Activated CD4-positive, alpha-beta T cell treated with anti-CD3 and anti-CD28 coated beads, Interleukin-2, amount 50 U/mL, for 16 hours (primary cell): ENCODE measurements around the gene DLL4.
A peak's percentile ranks its signal among the peaks of the same experiment; 100 is the strongest.

Experiments
- DNase-seq: peaks from one replicate; pipeline ENCODE4 v3.0.0-alpha.2; 2020

Gene DLL4

GRCh38 chr15:40927873-40928806, 1.0 kb upstream of the DLL4 start:
- no peak for DNase-seq

DNA sequence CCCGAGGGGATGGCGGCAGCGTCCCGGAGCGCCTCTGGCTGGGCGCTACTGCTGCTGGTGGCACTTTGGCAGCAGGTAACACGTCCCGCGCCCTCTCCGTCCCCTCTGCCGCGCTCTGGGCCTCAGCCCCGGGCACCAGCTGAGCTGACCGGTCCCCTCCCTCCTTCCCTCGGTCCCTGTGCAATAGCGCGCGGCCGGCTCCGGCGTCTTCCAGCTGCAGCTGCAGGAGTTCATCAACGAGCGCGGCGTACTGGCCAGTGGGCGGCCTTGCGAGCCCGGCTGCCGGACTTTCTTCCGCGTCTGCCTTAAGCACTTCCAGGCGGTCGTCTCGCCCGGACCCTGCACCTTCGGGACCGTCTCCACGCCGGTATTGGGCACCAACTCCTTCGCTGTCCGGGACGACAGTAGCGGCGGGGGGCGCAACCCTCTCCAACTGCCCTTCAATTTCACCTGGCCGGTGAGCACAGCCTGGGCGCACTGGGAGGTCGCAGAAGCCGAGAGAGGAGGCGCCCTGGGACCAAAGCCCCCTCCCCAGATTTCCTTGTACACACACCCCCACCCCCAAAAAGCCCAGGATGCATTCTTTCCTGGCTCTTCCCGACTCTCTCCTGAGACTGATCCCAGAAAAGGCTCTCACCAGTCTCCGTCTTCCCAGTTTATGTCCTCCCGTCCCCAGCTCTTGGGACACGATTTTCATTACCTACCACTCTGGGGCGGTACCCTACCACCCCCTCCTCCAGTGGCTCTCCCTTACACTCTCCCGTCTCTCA, 705 bp downstream of the DLL4 start:
- DNase-seq: no peak

- peak; percentile 67 for DNase-seq
Measured at GRCh38 chr15:40930430-40931299, 1.5 kb downstream of the DLL4 start.

GRCh38 chr15:40931300-40932142, 2.4 kb downstream of the DLL4 start:
- no peak for DNase-seq

- no peak for DNase-seq
Measured at GRCh38 chr15:40932156-40932555, 3.0 kb downstream of the DLL4 start.

GRCh38 chr15:40932649-40933516, 3.7 kb downstream of the DLL4 start:
- DNase-seq: no peak

DNA sequence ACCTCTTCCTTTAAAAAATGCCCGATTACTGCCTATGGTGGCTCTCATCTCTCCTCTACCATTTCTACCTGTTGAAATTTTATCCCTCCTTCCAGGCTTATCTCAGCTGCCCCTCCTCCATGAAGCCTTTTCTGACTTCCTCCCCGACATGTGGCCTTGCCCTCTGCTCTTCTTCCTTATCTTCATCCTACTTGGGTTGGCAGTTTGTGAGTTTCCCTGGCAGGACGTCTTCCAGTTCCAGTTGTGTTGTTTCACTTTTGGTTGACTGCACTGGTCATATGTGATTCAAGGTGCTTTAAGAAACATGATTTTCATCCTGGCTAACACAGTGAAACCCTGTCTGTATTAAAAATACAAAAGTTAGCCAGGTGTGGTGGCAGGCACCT, 4.4 kb downstream of the DLL4 start:
- DNase-seq: no peak

DNA sequence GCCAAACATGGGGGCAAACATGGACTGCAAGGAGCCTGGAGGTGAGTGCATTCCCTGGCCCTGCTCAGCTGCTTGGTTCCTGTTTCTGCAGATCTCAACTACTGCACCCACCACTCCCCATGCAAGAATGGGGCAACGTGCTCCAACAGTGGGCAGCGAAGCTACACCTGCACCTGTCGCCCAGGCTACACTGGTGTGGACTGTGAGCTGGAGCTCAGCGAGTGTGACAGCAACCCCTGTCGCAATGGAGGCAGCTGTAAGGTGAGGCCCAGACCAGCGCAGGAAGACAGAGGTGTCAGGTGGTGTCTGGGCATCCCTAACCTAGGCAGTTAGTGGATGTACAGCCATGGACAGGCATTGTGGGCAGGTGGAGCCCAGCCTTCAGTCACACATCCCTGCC, 5.3 kb downstream of the DLL4 start:
- no peak for DNase-seq

GRCh38 chr15:40936234-40936708, 7.1 kb downstream of the DLL4 start:
- DNase-seq: no peak

GRCh38 chr15:40936709-40937666, 7.8 kb downstream of the DLL4 start:
- DNase-seq: no peak

- DNase-seq: no peak
Measured at GRCh38 chr15:40937762-40938535, 8.8 kb downstream of the DLL4 start.

DNA sequence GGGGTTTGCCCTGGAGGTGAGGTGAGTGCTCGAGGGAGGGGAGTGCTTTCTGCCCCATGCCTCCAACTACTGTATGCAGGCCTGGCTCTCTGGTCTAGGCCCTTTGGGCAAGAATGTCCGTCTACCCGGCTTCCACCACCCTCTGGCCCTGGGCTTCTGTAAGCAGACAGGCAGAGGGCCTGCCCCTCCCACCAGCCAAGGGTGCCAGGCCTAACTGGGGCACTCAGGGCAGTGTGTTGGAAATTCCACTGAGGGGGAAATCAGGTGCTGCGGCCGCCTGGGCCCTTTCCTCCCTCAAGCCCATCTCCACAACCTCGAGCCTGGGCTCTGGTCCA, 9.4 kb downstream of the DLL4 start:
- DNase-seq: no peak

DNA sequence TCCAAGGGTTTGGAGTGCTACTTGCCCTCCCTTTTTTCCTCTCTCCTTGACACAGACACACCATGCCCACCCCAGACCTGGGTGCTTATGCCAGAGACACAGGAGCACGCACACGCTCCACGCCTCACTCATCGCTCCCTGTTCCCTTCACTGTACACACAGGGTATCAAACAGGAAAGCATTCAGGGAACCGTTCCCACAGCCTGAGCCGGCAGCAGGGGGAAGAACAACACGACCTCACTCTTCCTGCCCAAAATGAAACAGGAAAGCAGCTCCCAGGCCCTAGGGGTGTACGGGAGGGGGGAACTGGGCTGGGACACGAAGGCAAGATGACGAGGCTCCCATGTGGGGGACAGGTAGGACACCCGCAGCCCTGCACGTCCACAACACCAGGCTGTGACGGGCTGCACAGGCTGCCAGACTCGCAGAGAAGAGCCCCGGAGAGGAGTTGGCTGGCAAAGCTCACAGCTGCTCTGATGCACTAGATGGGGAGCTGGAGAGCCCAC, 11.2 kb downstream of the DLL4 start:
- DNase-seq: no peak

GRCh38 chr15:40941068-40941527, 12.0 kb downstream of the DLL4 start:
- DNase-seq: no peak

DNA sequence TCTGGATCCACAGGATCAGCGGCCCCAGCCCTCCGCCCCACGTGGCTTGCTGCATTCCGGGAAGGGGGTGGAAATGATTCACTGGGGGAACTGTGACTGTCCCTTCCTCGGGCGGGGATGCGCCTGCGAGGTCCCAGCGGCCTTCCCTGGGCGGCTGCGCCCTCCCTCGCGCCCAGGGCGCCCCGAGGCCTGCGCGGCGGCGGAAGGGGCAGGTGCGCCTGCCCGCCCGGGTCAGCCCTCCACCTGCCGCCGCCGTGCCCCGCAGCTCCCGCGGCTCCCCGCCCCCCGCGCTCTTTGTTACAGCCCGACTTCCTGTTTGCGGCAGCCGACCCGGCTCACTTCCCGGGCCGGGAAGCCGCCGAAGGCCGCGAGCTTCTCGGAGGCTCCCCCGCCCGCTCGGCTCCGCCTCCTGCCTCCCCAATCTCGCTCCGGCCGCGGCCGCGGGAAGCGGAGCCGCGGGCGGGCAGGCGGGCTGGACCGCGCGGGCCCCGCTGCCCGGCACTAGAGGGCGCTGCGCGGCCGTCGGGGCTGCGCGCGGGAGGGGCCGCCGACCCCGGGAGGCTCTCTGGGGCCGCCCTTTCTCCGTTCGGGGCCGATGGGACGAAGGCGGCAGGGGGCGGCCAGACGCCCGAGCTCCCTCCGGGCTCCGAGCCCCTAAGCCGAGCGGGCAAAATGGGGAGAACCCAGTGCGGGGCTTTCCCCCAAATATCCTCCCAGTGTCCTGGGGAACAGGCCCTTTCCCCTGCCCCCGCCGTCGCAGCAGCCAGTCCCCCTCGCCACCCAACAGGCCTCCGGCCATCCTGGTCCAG, 12.6 kb downstream of the DLL4 start:
- peak; percentile 73 for DNase-seq

DNA sequence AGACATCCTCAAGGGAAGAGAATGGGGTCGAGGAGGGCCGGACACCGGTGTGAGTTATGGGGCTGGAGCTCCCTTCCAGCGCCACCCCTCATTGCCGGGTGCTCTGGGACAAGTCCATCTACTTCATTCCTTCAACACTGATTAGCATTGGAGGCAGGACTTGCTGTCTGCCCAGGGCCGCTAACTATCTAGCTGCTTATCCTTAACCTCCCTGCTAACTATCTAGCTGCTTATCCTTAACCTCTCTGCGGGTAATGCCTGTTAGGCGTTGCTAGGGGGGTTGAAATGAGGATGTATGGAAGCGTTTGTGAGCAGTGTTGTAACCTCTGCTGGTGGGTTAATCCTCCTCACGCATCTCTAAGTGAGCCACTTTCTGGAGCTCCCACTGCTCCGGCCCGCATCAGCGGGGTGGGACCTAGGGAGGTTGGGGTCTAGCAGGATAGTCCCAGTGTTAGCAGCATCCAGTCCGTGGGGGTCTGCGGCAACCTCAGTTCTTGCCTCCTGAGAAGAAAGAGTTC, 13.3 kb downstream of the DLL4 start:
- no peak for DNase-seq

GRCh38 chr15:40942878-40943277, 13.7 kb downstream of the DLL4 start:
- no peak for DNase-seq
